Right atrium auricular region (tissue), 2 donors: Measurements from ENCODE around the gene MYO1E. TPM values are rescaled to one million over a fixed set of nuclear protein-coding genes. Genes with fewer than 3 reads are reported as not detected.

Experiments
- DNase-seq: peaks from one replicate; pipeline ENCODE4 v3.0.0-alpha.2; 2019; ENCODE audit warnings: low spot score
- H3K27ac ChIP-seq, 2 donors: fragments of 200-600 bp; sonication (generic); 1 replicate in 1 of 2; 2 replicates in 1 of 2; pipeline ENCODE4 v1.5.1; 2016 to 2019
- H3K27me3 ChIP-seq, 2 donors: fragments of 200-600 bp; sonication (generic); one replicate each; pipeline versions ENCODE4 v1.5.1 to v1.6.0; 2017 to 2019
- H3K36me3 ChIP-seq: fragments of 200-600 bp; sonication (generic); one replicate; pipeline ENCODE4 v1.5.1; 2016
- H3K4me1 ChIP-seq, 2 donors: fragments of 200-600 bp; sonication (generic); one replicate each; pipeline versions ENCODE4 v1.5.1 to v1.6.0; 2017 to 2019
- H3K4me3 ChIP-seq, 2 donors: fragments of 200-600 bp; sonication (generic); 1 replicate in 1 of 2; 2 replicates in 1 of 2; pipeline ENCODE4 v1.5.1; 2017 to 2019; ENCODE audit warnings: mild to moderate bottlenecking in 1 of 2, moderate library complexity in 1 of 2
- H3K9me3 ChIP-seq, 2 donors: fragments of 200-600 bp; sonication (generic); one replicate each; pipeline ENCODE4 v1.5.1; 2019
- CTCF ChIP-seq, 2 donors: fragments of 200-600 bp; sonication (generic); IDR thresholded peaks; one replicate each; pipeline ENCODE4 v1.5.1; 2019; ENCODE audit warnings: antibody characterized with exemption in 2 of 2
- total RNA-seq, 2 donors: library from RNA; depleted of rRNA; stranded (reverse); fragments of >200 nt; gene quantifications; one replicate each; pipeline ENCODE4 v1.1.0, GENCODE V29; 2016

MYO1E gene
- total RNA-seq, 2 donors from 2014 or later, result 9.6 to 17.2 TPM

- Histone ChIP-seq H3K27me3 (no peaks in the 10 kb centered on the region), H3K4me1 (no peaks in the 10 kb centered on the region), H3K27ac (no peak overlapping the region), H3K9me3 (no peaks in the 10 kb centered on the region), H3K4me3 (no peak overlapping the region), H3K36me3 (peaks cover 64% of the 10 kb centered on the region)
- no peak for TF ChIP-seq CTCF (IDR thresholded peaks at IDR 0.05)
- DNase-seq, result no peak
Measured at GRCh38 chr15:59155431-59155830, 217.2 kb downstream of the MYO1E start.

- no peak for TF ChIP-seq CTCF (IDR thresholded peaks at IDR 0.05)
- Histone ChIP-seq H3K27ac (no peak overlapping the region), H3K36me3 (peaks cover 60% of the 10 kb centered on the region)
Measured at GRCh38 chr15:59154243-59154642, 218.4 kb downstream of the MYO1E start.

GRCh38 chr15:59153466-59153865 is 219.2 kb downstream of the MYO1E start:
- DNase-seq, result no peak
- no peak for TF ChIP-seq CTCF (IDR thresholded peaks at IDR 0.05)
- H3K4me3 ChIP-seq, result no peak overlapping the region
- no peaks in the 10 kb centered on the region for H3K4me1 ChIP-seq
- H3K36me3 ChIP-seq, result peaks cover 54% of the 10 kb centered on the region
- no peak overlapping the region for H3K27ac ChIP-seq
- no peaks in the 10 kb centered on the region for H3K9me3 ChIP-seq
- no peaks in the 10 kb centered on the region for H3K27me3 ChIP-seq

More at GRCh38 chr15:59154243-59154642, 218.4 kb downstream of the MYO1E start:
- no peak overlapping the region for H3K4me3 ChIP-seq
- no peak for DNase-seq
- H3K9me3 ChIP-seq, result no peaks in the 10 kb centered on the region
- no peaks in the 10 kb centered on the region for H3K27me3 ChIP-seq
- H3K4me1 ChIP-seq, result no peaks in the 10 kb centered on the region

- H3K27me3 ChIP-seq, result no peaks in the 10 kb centered on the region
- no peaks in the 10 kb centered on the region for H3K4me1 ChIP-seq
- no peak for TF ChIP-seq CTCF (IDR thresholded peaks at IDR 0.05)
- peaks cover 48% of the 10 kb centered on the region for H3K36me3 ChIP-seq
- no peak overlapping the region for H3K4me3 ChIP-seq
- no peak overlapping the region for H3K27ac ChIP-seq
- DNase-seq, result no peak
- H3K9me3 ChIP-seq, result no peaks in the 10 kb centered on the region
Measured at GRCh38 chr15:59152694-59153450, 219.8 kb downstream of the MYO1E start.

- TF ChIP-seq CTCF (IDR thresholded peaks at IDR 0.05), result no peak
- no peaks in the 10 kb centered on the region for H3K4me1 ChIP-seq
- H3K27ac ChIP-seq, result no peak overlapping the region
- peaks cover 27% of the 10 kb centered on the region for H3K36me3 ChIP-seq
- DNase-seq, result no peak
- no peaks in the 10 kb centered on the region for H3K9me3 ChIP-seq
- no peaks in the 10 kb centered on the region for H3K27me3 ChIP-seq
- no peak overlapping the region for H3K4me3 ChIP-seq
Measured at GRCh38 chr15:59150185-59150584, 222.5 kb downstream of the MYO1E start.
